Natural killer cell (primary cell): Measurements from ENCODE around the gene CHD2. TPM values are rescaled to one million over a fixed set of nuclear protein-coding genes. Genes with fewer than 3 reads are reported as not detected.

Source experiments
- ATAC-seq, 3 donors: fragments of 150-1000 bp in 2 of 3; fragments of 200-7000 bp in 1 of 3; cut with Tn5 transposase; 1 replicate in 1 of 3; 2 replicates in 2 of 3; pipeline ENCODE4 v1.10.0; 2021; ENCODE audit warnings: mild to moderate bottlenecking in 2 of 3, moderate library complexity in 2 of 3
- DNase-seq, 2 donors: peaks; one replicate each; pipeline versions ENCODE4 v3.0.0 to v3.0.0-alpha.2; 2013 to 2021; ENCODE audit warnings: mixed read lengths in 1 of 2
- H3K27ac ChIP-seq: one replicate; pipeline ENCODE4 v1.5.1; 2013; ENCODE audit warnings: mild to moderate bottlenecking, low read length
- H3K27me3 ChIP-seq: one replicate; pipeline ENCODE4 v1.6.1; 2013; ENCODE audit warnings: low read length; ENCODE audit not compliant: control insufficient read depth, insufficient read depth
- H3K36me3 ChIP-seq: one replicate; pipeline ENCODE4 v1.6.1; 2013; ENCODE audit warnings: low read length; ENCODE audit not compliant: control insufficient read depth, insufficient read depth
- H3K4me1 ChIP-seq: one replicate; pipeline ENCODE4 v1.6.1; 2013; ENCODE audit warnings: low read length; ENCODE audit not compliant: control insufficient read depth, insufficient read depth
- H3K4me3 ChIP-seq: one replicate; pipeline ENCODE4 v1.5.1; 2013; ENCODE audit warnings: low read length
- H3K9me3 ChIP-seq: one replicate; pipeline ENCODE4 v1.6.1; 2013; ENCODE audit warnings: low read length; ENCODE audit not compliant: control insufficient read depth, insufficient read depth
- H3K27ac Mint-ChIP-seq, 2 donors: one replicate each; pipeline ENCODE4 v1.8.0; 2022; ENCODE audit warnings: mild to moderate bottlenecking in 2 of 2, mixed read lengths in 2 of 2, moderate library complexity in 1 of 2
- H3K27me3 Mint-ChIP-seq, 2 donors: one replicate each; pipeline ENCODE4 v1.8.0; 2022; ENCODE audit warnings: low read depth in 2 of 2, mixed read lengths in 2 of 2
- H3K36me3 Mint-ChIP-seq: one replicate; pipeline ENCODE4 v1.8.0; 2022; ENCODE audit warnings: mixed read lengths
- H3K4me1 Mint-ChIP-seq, 2 donors: one replicate each; pipeline ENCODE4 v1.8.0; 2022; ENCODE audit warnings: mixed read lengths in 2 of 2
- H3K4me3 Mint-ChIP-seq: one replicate; pipeline ENCODE4 v1.8.0; 2022; ENCODE audit warnings: mild to moderate bottlenecking, moderate library complexity, mixed read lengths
- H3K9me3 Mint-ChIP-seq, 2 donors: one replicate each; pipeline ENCODE4 v1.8.0; 2022; ENCODE audit warnings: mixed read lengths in 2 of 2
- WGBS: methylation state at CpG from one replicate; pipeline ENCODE4 v1.1.7; 2013; ENCODE audit warnings: missing lambda C conversion rate; ENCODE audit not compliant: insufficient coverage; 5-methylcytosine and 5-hydroxymethylcytosine counted together
- intact Hi-C: fragments of 100-400 bp; cut with micrococcal nuclease; formaldehyde crosslinking; loops from one replicate; pipeline ENCODE4 v1.14.2; 2022
- total RNA-seq, 4 donors: library from RNA; stranded (reverse); fragments of 120-200 nt in 1 of 4; gene quantifications; one replicate each; pipeline versions ENCODE4 v1.2.3 to v1.2.4, GENCODE V29; 2013 to 2022
- TF ChIP-seq, protein P1 (sequence below): fragments of 200-600 bp; IDR thresholded peaks from one replicate; pipeline ENCODE4 v1.8.0; 2022; ENCODE audit warnings: antibody characterized with exemption

CHD2 gene
- total RNA-seq, 3 donors from 2014 or later (not counting 1 experiment from before 2014, with no cell fraction given): 418 to 449 (median 441) TPM

DNA sequence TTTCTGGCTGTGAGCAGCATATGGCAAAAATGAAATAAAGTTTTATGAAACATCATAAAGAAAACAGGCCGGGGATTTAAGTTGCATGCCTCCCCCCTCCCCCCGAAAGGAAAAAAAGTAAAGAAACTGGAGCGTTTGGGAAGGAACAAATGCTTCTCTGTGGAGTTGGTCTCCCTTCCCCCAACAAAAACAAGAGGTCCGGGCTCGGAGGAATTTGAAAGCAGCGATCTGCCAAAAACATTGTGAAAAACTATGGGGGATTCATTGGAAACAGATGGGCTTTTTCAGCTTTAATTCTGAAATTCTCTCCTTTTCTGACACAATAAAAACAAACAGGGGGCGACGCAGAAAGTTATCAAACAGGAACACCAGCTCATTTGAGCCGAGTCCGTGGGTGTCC is 171.9 kb downstream of the CHD2 start:
- Histone ChIP-seq H3K27ac (no peak overlapping the region), H3K36me3 (no peaks in the 10 kb centered on the region), H3K4me1 (peaks cover 18% of the 10 kb centered on the region), H3K9me3 (no peaks in the 10 kb centered on the region), H3K4me3 (no peak overlapping the region), H3K27me3 (peaks cover 28% of the 10 kb centered on the region)
- H3K4me3 Mint-ChIP-seq: peak overlapping the region; percentile 74
- H3K9me3 Mint-ChIP-seq: no peaks in the 10 kb centered on the region
- peaks cover 17 to 22% of the 10 kb centered on the region in 2 donors for H3K4me1 Mint-ChIP-seq
- DNase-seq: no peak
- H3K27ac Mint-ChIP-seq: no peak overlapping the region
- WGBS: 14% methylated on average over 6 of the region's 10 CpGs
- peaks cover 6% of the 10 kb centered on the region for H3K36me3 Mint-ChIP-seq
- ATAC-seq: no peak
- TF ChIP-seq, protein P1, sequence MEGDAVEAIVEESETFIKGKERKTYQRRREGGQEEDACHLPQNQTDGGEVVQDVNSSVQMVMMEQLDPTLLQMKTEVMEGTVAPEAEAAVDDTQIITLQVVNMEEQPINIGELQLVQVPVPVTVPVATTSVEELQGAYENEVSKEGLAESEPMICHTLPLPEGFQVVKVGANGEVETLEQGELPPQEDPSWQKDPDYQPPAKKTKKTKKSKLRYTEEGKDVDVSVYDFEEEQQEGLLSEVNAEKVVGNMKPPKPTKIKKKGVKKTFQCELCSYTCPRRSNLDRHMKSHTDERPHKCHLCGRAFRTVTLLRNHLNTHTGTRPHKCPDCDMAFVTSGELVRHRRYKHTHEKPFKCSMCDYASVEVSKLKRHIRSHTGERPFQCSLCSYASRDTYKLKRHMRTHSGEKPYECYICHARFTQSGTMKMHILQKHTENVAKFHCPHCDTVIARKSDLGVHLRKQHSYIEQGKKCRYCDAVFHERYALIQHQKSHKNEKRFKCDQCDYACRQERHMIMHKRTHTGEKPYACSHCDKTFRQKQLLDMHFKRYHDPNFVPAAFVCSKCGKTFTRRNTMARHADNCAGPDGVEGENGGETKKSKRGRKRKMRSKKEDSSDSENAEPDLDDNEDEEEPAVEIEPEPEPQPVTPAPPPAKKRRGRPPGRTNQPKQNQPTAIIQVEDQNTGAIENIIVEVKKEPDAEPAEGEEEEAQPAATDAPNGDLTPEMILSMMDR: no peak
- peaks cover 61 to 69% of the 10 kb centered on the region in 2 donors for H3K27me3 Mint-ChIP-seq
- intact Hi-C loops: no loop called here

DNA sequence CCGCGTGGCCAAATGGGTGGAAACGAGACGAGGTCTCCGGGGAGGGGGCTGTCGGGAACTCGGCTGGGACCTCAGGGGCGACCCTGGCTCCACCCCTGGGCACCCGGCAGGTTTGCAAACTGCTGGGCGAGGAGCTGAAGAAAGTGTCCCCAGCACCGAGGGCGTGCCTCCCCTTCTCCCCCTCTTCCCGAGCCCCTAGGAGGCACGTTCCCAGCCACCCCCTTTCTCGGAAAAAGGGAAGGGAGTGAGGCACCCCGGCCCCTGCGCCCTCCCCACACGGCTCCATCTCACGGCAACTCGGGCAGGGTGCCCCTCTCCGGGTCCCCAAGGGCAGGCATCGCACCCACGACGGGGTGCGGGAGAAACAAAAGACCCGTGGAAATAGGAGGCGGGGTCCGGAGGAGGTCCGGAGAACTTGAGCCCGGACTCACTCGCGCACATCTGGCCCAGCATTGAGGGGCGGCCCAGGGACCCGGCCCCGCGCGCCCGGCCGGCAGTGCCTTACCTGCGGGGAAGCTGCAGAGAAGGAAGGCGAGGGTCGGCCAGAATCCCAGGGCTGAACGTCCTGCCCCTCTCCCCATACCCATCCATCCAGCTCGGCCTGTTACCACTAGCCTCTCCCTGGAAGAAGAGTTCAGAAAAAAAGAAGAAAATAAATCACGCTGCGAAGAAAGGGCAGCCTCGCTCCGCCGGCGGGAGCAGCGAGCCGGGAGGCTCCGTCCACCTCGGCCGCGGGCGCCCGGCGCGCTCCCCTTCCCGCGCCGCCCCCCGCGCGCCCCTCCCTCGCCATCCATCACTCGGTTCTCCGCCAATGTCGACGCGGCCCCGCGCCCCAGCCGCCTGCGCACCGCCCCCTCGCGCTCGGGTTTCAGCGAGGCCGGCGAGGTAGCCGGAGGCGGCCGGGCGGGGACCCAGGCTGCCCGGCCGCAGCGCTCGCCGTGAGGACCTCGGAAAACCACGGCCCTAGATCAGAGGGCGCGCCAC is 172.6 kb downstream of the CHD2 start:
- WGBS: under 1% methylated on average over 96 of the region's 96 CpGs
- no peaks in the 10 kb centered on the region for H3K9me3 ChIP-seq
- H3K4me1 Mint-ChIP-seq: peaks cover 17 to 22% of the 10 kb centered on the region in 2 donors
- peaks cover 28% of the 10 kb centered on the region for H3K27me3 ChIP-seq
- intact Hi-C loops: no loop called here
- no peaks in the 10 kb centered on the region for H3K9me3 Mint-ChIP-seq
- ATAC-seq (peak in 2 of 3 donors; percentile 63 to 68), DNase-seq (peak in 1 of 2 donors; percentile 17)
- no peak overlapping the region for H3K4me3 ChIP-seq
- H3K4me3 Mint-ChIP-seq: peak overlapping the region; percentile 91
- no peaks in the 10 kb centered on the region for H3K36me3 ChIP-seq
- peaks cover 18% of the 10 kb centered on the region for H3K4me1 ChIP-seq
- no peak overlapping the region for H3K27ac ChIP-seq
- no peak overlapping the region for H3K27ac Mint-ChIP-seq
- TF ChIP-seq, protein P1: no peak
- peaks cover 65 to 76% of the 10 kb centered on the region in 2 donors for H3K27me3 Mint-ChIP-seq
- peaks cover 6% of the 10 kb centered on the region for H3K36me3 Mint-ChIP-seq

DNA sequence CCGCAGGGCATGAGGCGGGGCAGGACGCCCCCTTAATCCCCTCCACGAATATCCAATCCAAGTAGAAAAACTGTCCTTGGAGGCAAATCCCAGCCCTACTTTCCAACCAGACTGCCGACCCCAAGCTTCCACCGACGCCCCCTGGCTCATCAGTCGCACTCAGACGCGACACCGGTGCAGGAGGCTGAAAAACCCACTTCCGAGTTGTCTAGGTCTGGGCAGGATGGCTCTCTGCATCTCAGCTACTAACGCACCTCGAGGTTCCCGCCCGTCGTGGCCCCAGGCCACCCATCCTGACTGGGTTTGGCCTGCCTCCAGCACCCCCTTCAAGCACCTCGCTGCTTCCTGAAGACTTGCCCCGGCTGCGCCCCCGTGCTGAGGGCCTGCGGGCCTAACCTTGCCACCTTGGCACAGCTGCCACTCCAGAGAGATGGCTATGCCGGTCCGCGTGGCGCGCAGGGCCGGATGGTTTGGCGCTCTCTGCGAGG is 173.4 kb downstream of the CHD2 start:
- Histone ChIP-seq H3K27ac (no peak overlapping the region), H3K9me3 (no peaks in the 10 kb centered on the region), H3K27me3 (peaks cover 28% of the 10 kb centered on the region), H3K4me3 (no peak overlapping the region), H3K4me1 (peaks cover 18% of the 10 kb centered on the region), H3K36me3 (no peaks in the 10 kb centered on the region)
- TF ChIP-seq, protein P1: no peak
- WGBS: 11% methylated on average over 30 of the region's 30 CpGs
- Mint-ChIP-seq H3K4me3 (peak overlapping the region; percentile 91), H3K4me1 (peaks cover 17 to 22% of the 10 kb centered on the region in 2 donors), H3K27ac (no peak overlapping the region), H3K27me3 (peaks cover 70 to 84% of the 10 kb centered on the region in 2 donors), H3K36me3 (peaks cover 6% of the 10 kb centered on the region), H3K9me3 (no peaks in the 10 kb centered on the region)
- peak in 1 of 2 donors; percentile 44 for DNase-seq
- intact Hi-C loops: no loop called here
- ATAC-seq: peak; percentile 60 to 83 (median 63)
